HG03159 (cell line): ENCODE data around the gene TRIM66.

Source experiments
- ATAC-seq: cut with Tn5 transposase; IDR thresholded peaks from one replicate; pipeline ENCODE4 v1.9.1; 2021; ENCODE audit warnings: mild to moderate bottlenecking, moderate library complexity; ENCODE audit not compliant: unreplicated experiment

The TRIM66 gene

GRCh38 chr11:8658321-8659057 is 24.0 kb downstream of the TRIM66 start:
- no peak for ATAC-seq

- no peak for ATAC-seq
Observed at GRCh38 chr11:8656291-8656690, 26.2 kb downstream of the TRIM66 start.

GRCh38 chr11:8654503-8654902 is 28.0 kb downstream of the TRIM66 start:
- no peak for ATAC-seq

GRCh38 chr11:8652140-8652539 is 30.3 kb downstream of the TRIM66 start:
- ATAC-seq = no peak

- no peak for ATAC-seq
Observed at GRCh38 chr11:8650401-8650990, 32.0 kb downstream of the TRIM66 start.

GRCh38 chr11:8649361-8649760 is 33.1 kb downstream of the TRIM66 start:
- ATAC-seq = no peak

- ATAC-seq = no peak
Observed at GRCh38 chr11:8646873-8647272, 35.6 kb downstream of the TRIM66 start.

GRCh38 chr11:8642196-8642841 is 40.1 kb downstream of the TRIM66 start:
- ATAC-seq = no peak

- ATAC-seq = no peak
Observed at GRCh38 chr11:8641332-8641731, 41.1 kb downstream of the TRIM66 start.

- ATAC-seq = no peak
Observed at GRCh38 chr11:8640267-8640906, 42.1 kb downstream of the TRIM66 start.

- no peak for ATAC-seq
Observed at GRCh38 chr11:8639655-8640054, 42.8 kb downstream of the TRIM66 start.

- no peak for ATAC-seq
Observed at GRCh38 chr11:8638300-8638699, 44.2 kb downstream of the TRIM66 start.

GRCh38 chr11:8636127-8636526 is 46.3 kb downstream of the TRIM66 start:
- ATAC-seq = no peak

GRCh38 chr11:8634498-8634897 is 48.0 kb downstream of the TRIM66 start:
- ATAC-seq = no peak

- no peak for ATAC-seq
Observed at GRCh38 chr11:8631395-8632118, 50.9 kb downstream of the TRIM66 start.

- ATAC-seq = no peak
Observed at GRCh38 chr11:8624698-8625097, 57.8 kb downstream of the TRIM66 start.

- ATAC-seq = no peak
Observed at GRCh38 chr11:8621147-8621546, 61.3 kb downstream of the TRIM66 start.

- no peak for ATAC-seq
Observed at GRCh38 chr11:8617063-8617462, 65.4 kb downstream of the TRIM66 start.

GRCh38 chr11:8615291-8616032 is 67.0 kb downstream of the TRIM66 start:
- ATAC-seq = no peak

GRCh38 chr11:8614497-8614896 is 68.0 kb downstream of the TRIM66 start:
- ATAC-seq = no peak
